ENCODE results near the gene HK3. TPM values are rescaled to one million over a fixed set of nuclear protein-coding genes. Genes with fewer than 3 reads are reported as not detected.
A peak's percentile ranks its signal among the peaks of the same experiment; 100 is the strongest.

HK3 gene
- total and polyA plus RNA-seq, 9 of the 15 experiments (the other 6 are each of a cell fraction or from before 2014, with no cell fraction given), result 0.16 TPM; not detected in 8

DNA sequence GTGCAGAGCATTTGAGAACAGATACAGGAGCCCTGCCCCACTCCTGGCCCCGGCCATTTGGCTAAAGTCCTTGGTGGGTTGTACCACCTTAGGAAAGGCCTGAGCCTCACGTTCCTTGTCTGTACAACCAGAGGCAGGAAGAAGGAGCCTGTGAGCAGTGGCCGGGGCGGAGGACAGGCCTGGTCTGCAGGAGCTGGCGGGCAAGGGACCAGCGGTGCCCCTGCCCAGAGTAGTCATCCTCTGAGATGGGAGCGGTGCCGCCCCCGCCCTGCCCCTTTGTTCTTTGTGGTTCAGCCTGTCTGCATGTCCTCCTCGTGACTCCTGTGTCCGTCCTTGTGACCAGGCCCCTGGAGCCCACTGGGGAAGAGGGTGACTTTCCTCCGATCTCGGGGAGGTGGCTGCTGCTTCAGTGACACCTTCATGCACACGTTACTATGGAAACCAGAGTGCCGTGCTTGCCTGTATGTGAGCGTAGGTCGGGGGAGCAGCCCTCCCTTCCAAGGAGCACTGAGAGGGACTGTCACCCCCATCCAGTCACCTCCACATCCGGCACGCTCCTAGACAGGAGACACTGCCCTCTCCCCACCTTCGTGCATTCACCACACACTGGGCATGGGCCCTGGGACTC is 45.9 kb downstream of the HK3 start:
- no peak overlapping the region for H3K27ac ChIP-seq (ENCODE audit: extremely low read depth, low read depth, low read length)
- H3K9ac ChIP-seq (ENCODE audit: insufficient read depth in 1 of 2, low read depth in 2 of 2, low read length in 2 of 2), result no peak overlapping the region
- TF ChIP-seq TBL1XR1 (IDR thresholded peaks at IDR 0.05; ENCODE audit: low read length in 2 of 2), result no peak
- TF ChIP-seq, protein P1, sequence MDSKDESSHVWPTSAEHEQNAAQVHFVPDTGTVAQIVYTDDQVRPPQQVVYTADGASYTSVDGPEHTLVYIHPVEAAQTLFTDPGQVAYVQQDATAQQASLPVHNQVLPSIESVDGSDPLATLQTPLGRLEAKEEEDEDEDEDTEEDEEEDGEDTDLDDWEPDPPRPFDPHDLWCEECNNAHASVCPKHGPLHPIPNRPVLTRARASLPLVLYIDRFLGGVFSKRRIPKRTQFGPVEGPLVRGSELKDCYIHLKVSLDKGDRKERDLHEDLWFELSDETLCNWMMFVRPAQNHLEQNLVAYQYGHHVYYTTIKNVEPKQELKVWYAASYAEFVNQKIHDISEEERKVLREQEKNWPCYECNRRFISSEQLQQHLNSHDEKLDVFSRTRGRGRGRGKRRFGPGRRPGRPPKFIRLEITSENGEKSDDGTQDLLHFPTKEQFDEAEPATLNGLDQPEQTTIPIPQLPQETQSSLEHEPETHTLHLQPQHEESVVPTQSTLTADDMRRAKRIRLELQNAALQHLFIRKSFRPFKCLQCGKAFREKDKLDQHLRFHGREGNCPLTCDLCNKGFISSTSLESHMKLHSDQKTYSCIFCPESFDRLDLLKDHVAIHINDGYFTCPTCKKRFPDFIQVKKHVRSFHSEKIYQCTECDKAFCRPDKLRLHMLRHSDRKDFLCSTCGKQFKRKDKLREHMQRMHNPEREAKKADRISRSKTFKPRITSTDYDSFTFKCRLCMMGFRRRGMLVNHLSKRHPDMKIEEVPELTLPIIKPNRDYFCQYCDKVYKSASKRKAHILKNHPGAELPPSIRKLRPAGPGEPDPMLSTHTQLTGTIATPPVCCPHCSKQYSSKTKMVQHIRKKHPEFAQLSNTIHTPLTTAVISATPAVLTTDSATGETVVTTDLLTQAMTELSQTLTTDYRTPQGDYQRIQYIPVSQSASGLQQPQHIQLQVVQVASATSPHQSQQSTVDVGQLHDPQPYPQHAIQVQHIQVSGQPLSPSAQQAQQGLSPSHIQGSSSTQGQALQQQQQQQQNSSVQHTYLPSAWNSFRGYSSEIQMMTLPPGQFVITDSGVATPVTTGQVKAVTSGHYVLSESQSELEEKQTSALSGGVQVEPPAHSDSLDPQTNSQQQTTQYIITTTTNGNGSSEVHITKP (IDR thresholded peaks at IDR 0.05; ENCODE audit: partially characterized antibody), result peak; percentile 71
- TF ChIP-seq RFX1 (IDR thresholded peaks at IDR 0.05), result peak; percentile 64
- peaks cover 48 to 95% of the 10 kb centered on the region in 2 experiments for H3K27me3 ChIP-seq (ENCODE audit: control insufficient read depth in 2 of 2, insufficient read depth in 2 of 2, low read length in 2 of 2)
- FAIRE-seq, result no peak
- ATAC-seq, result peak; percentile 10; the same call in 1 of the 3 replicates
- H3K4me3 ChIP-seq, result no peak overlapping the region
- CTCF ChIA-PET (ENCODE audit: low intra/inter-chr PET ratio), result no interaction called here
- in situ Hi-C loops (cut with MboI) (no loop called here), intact Hi-C loops (cut with micrococcal nuclease) (no loop called here)
- H3K36me3 ChIP-seq (ENCODE audit: control insufficient read depth, insufficient read depth, low read length), result no peaks in the 10 kb centered on the region
- H2AFZ ChIP-seq (ENCODE audit: low read depth, low read length), result no peak overlapping the region
- 5% methylated on average over 20 of the region's 20 CpGs for WGBS (ENCODE audit: insufficient coverage, low coverage, missing lambda C conversion rate)
- no peaks in the 10 kb centered on the region for H3K79me2 ChIP-seq (ENCODE audit: control insufficient read depth, insufficient read depth, low read length)
- H4K20me1 ChIP-seq (replicated peaks; ENCODE audit: control insufficient read depth, insufficient read depth, low read length), result no peaks in the 10 kb centered on the region; the same call in 1 of the 2 replicates
- no peak overlapping the region for H3K4me2 ChIP-seq (ENCODE audit: insufficient read depth, low read length)
- no peak for DNase-seq (ENCODE audit: extremely low read depth in 1 of 4, low spot score in 3 of 4)
- BruUV-seq (replicated peaks), result no TSS peak
- POLR2A ChIA-PET, result no interaction called here
- H3K9me1 ChIP-seq (ENCODE audit: control insufficient read depth, insufficient read depth, low read length), result peaks cover 3% of the 10 kb centered on the region
- no peaks in the 10 kb centered on the region for H3K9me3 ChIP-seq (replicated peaks; ENCODE audit: control insufficient read depth, insufficient read depth, low read depth, low read length)
- H3K4me1 ChIP-seq (replicated peaks in 1 of 2; ENCODE audit: control insufficient read depth in 2 of 2, insufficient read depth in 2 of 2, low read length in 2 of 2), result peaks cover 0 to 21% of the 10 kb centered on the region in 2 experiments; a peak in 1 of 5 replicates

All from K562 (cell line).